Measurements from ENCODE around the gene PMEPA1.

DNA sequence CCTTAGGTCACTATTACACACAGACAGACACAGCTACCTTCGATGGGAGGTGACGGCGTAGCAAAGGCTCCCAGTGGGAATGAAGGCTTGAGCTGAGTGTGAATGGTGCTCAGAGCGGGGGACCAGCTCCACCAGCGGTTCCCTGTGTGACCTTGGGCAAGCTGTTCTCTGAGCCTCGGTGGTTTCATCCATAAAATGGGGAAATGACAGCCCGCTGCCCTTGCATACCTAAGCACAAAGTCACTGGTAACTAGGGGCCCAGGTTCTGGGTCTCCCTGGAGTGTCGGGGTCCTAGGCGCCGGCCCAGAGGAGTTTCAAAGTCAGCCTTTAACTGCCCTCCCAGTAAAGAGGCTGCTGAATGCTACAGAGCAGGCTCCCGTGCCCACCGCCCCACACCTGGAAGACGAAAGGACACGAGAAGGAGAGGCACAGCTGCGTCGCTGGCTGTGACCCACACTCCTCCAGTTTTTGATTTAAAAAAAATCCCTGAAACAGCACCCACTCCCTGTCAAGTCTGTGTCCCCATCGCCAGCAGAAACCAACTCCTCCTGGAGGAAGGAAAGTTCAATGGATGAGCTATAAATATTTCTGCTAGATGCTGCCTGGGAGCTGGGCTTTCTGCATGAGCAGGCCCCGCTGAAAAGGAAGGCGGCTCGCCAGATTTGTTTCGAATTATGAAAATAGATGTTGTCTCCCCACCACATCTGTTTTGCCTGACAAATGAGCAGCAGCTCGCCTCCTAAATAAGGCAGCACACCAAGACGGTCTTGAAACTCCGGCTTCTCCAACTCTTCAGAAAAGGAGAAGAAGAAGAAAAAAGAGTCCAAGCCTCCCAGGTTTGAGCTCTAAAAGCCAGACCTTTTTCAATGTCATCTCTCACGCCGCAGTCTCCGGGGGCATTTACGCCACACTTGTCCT, 27.4 kb downstream of the PMEPA1 start:
- TF ChIP-seq, protein P1, sequence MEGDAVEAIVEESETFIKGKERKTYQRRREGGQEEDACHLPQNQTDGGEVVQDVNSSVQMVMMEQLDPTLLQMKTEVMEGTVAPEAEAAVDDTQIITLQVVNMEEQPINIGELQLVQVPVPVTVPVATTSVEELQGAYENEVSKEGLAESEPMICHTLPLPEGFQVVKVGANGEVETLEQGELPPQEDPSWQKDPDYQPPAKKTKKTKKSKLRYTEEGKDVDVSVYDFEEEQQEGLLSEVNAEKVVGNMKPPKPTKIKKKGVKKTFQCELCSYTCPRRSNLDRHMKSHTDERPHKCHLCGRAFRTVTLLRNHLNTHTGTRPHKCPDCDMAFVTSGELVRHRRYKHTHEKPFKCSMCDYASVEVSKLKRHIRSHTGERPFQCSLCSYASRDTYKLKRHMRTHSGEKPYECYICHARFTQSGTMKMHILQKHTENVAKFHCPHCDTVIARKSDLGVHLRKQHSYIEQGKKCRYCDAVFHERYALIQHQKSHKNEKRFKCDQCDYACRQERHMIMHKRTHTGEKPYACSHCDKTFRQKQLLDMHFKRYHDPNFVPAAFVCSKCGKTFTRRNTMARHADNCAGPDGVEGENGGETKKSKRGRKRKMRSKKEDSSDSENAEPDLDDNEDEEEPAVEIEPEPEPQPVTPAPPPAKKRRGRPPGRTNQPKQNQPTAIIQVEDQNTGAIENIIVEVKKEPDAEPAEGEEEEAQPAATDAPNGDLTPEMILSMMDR (IDR thresholded peaks at IDR 0.05 in 8 of 11, conservative IDR thresholded peaks at IDR 0.05 in 3 of 11) = no peak
- TF ChIP-seq POLR2A (IDR thresholded peaks at IDR 0.05) (no peak), POLR2AphosphoS5 (IDR thresholded peaks at IDR 0.05) (no peak)
